Measurements from ENCODE around the gene OBP2A.

OBP2A gene

GRCh38 chr9:135579356-135579755 lies 33.4 kb downstream of the OBP2A start:
- DNase-seq (ENCODE audit: low read depth), result no peak

DNA sequence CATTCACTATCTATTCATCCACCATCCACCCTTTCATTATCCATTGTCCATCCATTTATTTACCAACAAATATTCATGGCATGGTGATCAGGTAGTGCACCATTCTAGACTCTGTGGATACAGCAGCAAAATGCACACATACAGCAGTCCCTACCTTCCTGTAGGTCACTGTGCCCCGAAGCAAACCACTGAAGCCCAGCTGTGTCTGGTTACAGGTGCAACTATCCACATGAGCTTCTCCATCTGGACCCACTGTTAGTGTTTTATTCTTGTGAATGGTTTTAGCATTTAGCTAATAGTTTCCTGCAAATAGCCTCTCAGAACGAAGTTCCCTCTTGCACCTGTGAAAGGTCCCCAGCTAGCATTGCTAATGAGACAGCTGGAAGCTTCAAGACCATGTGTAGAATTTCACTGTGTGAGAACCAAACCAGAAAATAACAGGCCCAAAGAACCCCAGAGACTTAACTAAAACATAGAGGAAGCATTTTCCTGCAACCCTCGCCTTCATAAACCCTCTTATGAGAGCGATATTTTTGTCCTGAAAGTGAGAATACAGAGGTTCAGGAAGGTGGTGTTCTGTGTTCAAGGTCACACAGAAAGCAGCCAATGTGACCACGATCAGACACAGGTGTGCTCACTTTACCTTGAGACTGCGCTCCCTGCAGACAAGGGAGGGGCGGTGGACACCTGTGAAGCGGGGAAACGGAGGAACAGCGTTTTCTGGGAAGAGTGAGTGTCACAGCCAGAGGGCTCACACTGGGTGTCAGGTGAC lies 34.1 kb downstream of the OBP2A start:
- no peak for DNase-seq (ENCODE audit: low read depth)

- no peak for DNase-seq (ENCODE audit: low read depth)
Observed at GRCh38 chr9:135580664-135581380, 34.9 kb downstream of the OBP2A start.

- no peak for DNase-seq (ENCODE audit: low read depth)
Observed at GRCh38 chr9:135581636-135582426, 35.9 kb downstream of the OBP2A start.

- DNase-seq (ENCODE audit: low read depth), result no peak
Observed at GRCh38 chr9:135582541-135582940, 36.6 kb downstream of the OBP2A start.

GRCh38 chr9:135582966-135583687 lies 37.2 kb downstream of the OBP2A start:
- DNase-seq (ENCODE audit: low read depth), result no peak

- DNase-seq (ENCODE audit: low read depth), result no peak
Observed at GRCh38 chr9:135583688-135584011, 37.7 kb downstream of the OBP2A start.

DNA sequence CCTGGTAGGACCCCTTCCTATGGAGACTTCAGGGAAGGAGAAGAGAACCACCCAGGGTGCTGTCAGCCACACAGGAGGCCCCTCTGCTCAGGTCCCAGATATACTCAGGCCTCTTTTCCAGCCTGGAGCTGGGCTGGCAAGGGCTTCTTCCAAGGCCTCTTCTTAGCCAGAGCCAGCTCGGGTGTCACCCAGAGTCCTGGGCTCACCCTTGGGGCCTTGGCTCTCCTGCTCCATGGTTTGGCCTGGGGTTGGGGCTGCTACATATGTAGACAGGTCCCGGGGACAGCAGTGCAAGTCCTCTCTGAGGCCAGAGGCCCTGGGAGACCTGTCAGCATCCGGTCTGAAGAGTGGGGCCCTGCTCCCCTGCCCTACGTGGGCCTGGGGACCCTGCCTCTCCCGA lies 38.4 kb downstream of the OBP2A start:
- DNase-seq (ENCODE audit: low read depth), result no peak

DNA sequence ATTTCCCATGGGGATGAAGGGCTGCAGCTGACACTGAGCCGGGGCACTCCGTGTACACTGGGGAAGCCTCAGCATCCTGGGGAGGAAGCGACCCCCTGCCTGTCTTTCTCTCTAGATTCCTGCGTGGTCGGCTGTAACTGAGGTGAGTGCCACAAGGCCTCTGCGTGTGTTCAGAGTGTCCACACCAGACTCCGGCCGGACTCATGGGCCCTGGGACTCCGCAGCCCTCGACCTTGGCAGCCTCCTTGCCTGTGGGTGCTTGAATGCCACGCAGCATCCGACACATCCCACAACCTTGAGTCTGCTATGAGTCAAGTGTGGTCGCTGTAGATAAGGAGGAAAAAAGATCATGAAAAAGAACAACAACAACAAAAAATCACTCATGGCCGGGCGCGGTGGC lies 39.0 kb downstream of the OBP2A start:
- no peak for DNase-seq (ENCODE audit: low read depth)

- DNase-seq (ENCODE audit: low read depth), result no peak
Observed at GRCh38 chr9:135586601-135587109, 40.7 kb downstream of the OBP2A start.

DNA sequence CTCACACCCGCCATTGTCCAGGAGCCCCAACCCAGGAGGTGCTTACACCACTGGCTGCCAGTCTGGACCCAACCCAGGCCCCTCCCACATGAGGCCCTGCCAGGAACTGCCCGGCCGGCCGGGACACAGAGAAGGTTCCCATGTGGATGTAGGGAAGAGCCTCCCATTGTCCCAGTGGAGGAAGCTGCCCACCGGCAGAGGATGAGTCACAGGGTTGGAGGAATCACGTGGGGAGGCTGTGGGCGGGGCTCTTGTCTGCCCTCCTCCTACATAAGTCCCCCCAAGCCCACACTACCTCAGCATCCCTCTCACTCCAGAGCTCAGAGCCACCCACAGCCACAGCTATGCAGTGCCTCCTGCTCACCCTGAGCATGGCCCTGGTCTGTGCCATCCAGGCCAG lies 41.7 kb downstream of the OBP2A start:
- no peak for DNase-seq (ENCODE audit: low read depth)

- no peak for DNase-seq (ENCODE audit: low read depth)
Observed at GRCh38 chr9:135588371-135588770, 42.4 kb downstream of the OBP2A start.

DNA sequence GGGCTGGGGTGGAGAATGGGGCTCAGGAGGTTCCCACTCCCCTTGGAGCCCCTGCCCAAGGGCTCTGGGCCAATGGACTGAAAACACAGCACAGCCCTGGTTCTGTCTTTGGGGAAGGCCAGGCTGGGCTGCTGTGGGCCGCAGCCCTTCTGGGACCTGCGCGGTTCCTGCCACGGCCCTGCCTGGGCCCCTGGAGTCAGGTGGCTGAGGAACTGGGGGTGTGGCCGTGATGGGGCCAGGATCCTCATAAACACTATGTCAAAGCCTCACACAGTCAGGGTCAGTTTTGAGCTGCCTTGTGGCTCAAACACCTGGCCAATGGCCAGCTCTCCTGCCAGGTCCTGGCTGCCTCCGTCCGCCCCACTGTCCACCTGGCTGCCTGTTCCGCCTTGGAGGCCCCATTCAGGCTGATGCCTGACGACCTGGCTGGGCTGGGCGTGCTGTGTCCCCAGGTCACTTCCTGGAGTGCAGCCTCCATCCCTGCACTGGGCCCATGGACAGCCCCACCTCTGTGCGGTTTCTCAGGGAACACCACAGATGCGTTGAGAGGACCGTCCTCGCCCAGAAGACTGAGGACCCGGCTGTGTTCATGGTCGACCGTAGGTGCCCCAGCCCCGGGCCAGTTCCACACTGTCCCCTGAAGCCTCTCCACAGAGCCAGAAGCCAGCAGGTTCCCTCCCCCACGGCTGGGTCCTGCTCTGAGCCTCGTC lies 43.1 kb downstream of the OBP2A start:
- DNase-seq (ENCODE audit: low read depth), result no peak

DNA sequence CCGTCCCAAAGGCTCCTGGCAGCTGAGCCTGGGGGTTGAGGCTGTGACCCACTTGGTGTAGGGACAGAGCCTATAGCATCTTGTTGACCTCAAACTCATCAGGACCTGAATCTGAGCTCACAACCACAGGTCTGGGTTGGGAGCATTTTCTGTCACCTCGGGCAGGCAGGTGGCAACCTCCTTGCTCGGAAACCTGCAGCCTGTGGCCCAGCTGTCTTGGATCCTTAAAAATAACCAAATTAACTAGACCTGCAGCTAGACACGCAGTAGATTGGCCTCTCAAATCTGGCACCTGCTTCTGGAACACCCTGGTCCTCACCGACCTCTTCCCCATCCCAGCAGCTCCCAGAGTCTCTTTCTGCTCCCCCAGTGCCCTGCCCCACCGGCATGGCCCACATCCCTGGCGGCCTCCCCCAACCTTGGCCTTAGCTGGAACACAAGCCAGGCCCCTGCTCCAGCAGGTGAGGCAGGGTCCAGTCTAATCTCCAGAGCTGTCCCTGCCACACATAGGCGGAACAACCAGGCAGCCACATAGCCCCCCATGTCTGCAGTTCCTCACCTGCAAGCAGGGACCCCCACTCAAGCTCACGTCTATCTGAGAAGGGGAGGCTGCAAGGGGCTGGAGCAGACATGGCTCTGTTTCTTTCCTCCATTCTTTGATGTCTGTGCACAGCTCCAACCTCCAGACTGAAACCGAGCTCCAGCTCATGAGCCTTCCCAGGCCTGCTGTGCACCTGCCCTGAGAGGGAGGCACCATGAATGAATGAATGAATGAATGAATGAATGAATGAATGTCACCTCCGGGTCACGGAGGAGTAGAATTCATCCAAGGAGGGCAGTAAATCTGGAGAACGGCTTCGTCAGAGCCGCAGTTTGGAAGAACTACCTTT lies 43.9 kb downstream of the OBP2A start:
- no peak for DNase-seq (ENCODE audit: low read depth)

DNA sequence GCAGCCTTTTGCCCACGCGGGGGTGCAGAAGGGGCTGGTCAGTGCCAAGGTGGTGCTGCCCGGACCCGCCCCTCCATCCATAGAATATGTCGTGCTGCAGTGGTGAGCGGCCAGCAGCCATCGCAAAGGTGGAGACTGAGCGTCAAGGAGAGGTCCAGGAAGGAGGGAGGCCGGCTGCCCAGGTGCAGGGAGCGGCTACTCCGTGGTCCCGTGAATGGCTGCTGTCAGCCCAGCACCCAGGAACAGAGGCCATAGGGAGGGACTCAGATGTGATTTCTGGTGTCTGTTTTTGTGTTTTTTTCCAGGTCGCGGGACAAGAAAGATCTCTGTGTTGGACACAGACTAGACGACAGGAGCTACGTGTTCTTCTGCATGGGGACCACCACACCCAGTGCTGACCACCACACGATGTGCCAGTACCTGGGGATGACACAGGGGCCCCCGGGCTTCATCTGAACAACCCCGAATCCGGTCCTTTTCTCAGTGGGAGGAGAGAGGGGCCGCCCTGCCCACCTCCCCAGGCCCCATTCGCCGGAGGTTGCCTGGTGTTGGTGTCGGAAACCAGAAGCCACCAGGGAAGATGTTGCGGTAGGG lies 44.7 kb downstream of the OBP2A start:
- DNase-seq (ENCODE audit: low read depth), result no peak

DNA sequence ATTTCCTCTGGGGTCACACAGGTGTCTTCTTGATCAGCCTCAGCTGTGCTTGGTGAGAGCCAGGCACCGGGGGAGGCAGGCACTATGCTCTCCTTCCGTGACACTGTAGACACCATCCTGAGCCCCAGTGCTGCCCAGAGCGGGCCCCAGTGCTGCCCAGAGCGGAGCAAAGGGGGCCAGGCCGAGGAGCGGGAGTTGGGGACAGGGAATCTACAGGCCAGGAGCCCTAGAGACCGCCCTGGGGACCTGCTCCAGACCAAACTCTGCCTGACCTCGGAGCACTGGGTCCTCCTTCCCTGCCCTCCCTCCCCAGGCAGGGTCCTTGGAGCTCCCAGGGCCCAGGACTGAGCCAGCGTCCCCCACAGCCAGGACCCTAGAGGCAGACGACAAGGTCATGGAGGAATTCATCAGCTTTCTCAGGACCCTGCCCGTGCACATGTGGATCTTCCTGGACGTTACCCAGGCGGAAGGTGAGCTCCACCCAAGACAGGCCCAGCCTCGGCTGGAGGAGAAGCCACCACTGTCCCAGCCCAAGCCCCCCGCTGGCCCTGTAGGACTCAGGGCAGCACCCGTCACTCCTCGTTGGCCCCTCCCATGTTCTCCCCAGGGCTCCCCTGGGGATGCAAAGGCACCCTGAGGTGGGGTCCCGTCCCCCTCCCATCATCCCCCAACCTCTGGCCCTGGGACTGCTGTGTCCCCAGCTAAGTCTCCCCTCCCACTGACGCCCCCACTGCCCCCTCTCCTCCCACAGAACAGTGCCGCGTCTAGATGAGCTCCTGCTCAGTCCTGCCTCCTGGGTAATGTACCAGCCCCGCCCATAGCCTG lies 45.8 kb downstream of the OBP2A start:
- no peak for DNase-seq (ENCODE audit: low read depth)

DNA sequence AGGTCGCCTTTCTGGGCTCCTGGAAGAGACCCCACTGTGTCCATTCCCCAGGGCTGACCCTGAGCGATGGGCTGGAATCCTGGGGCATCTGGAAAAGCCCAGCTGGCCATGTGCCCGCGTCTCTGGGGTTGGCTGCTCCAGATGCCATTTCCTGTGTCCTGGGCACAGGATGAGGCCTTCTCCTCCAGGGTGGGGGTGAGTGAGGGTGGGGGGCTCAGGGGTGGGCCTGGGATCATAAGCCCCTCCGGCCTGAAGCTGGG lies 46.3 kb downstream of the OBP2A start:
- no peak for DNase-seq (ENCODE audit: low read depth)

DNA sequence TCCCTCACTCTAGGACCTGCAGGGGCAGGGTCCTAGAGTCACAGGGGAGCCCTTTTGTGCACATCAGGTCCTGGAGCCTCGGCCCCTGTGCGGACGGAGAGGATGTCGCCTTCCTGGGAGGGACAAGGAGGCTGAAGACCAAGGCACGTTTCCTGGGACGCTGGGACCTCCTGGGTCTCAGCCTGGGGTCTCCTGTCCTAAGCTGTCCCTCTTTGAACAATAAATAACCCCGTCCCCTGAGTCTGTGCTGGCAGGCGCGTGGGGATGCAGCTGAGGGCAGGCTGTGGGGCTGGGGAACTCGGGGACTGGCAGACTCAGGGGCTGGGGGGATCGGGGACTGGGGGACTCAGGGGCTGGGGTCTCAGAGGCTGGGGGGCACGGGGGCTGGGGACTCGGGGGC lies 46.7 kb downstream of the OBP2A start:
- DNase-seq (ENCODE audit: low read depth), result no peak

- DNase-seq (ENCODE audit: low read depth), result no peak
Observed at GRCh38 chr9:135596211-135596610, 50.3 kb downstream of the OBP2A start.

Measured in stimulated activated CD8-positive, alpha-beta memory T cell treated with anti-CD3 and anti-CD28 coated beads, Interleukin-15, amount 100 ng/mL, for 24 hours (primary cell).